ENCODE data around the gene SIRPB2.

DNA sequence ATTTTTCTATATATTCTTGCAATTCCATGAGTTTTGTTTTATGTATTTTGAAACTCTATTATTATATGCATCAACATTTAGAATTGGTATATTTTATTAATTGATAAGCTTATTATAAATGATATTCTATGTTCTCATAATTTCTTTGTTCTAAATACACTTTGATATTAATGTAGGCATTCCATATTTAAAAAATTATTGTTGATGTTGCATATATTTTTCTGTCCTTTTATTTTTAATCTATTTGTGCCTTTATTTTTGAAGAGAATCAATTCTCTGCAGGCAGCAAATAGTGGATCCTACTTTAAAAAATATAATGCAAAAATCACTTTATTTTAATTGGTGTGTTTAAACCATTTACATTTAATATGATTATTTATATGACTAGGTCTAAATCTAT, 36.7 kb upstream of the SIRPB2 start:
- TF ChIP-seq GATAD2B (conservative IDR thresholded peaks at IDR 0.05; ENCODE audit: low read depth) (no peak), MYC (IDR thresholded peaks at IDR 0.05; ENCODE audit: insufficient read depth, insufficient read length, insufficient replicate concordance, low read length, severe bottlenecking) (no peak), RFX5 (IDR thresholded peaks at IDR 0.05; ENCODE audit: low read depth, low read length) (no peak), MAX (IDR thresholded peaks at IDR 0.05; ENCODE audit: low read depth, low read length) (no peak), HDGF (IDR thresholded peaks at IDR 0.05) (no peak)

Measured in GM12878 (cell line).